Measurements from ENCODE around the gene CHCHD6. TPM values are rescaled to one million over a fixed set of nuclear protein-coding genes. Genes with fewer than 3 reads are reported as not detected.

CHCHD6 gene
- total and polyA plus RNA-seq, 2 of the 4 experiments (the other 2 are of a cell fraction): 18.8 to 28.9 TPM

DNA sequence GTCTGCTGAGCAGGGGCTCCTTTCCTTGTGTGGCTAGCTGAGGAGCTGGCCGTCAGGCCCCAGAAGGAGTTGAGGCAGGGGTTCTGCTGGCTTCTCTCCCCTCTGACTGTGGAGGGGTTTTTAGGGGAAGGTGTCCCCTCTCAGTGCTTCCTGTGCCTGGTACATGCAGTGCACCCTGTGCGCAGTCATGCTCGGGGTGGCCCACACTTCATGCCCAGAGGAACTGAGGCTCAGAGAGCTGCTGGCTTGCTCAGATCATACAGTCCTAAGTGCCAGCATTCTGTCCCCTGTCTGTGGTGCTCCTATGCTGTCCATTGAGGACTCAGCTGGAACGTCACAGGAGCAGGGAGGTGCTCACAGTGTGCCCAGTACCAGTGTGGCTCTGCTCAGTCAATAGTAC is 211.0 kb downstream of the CHCHD6 start:
- no peak overlapping the region for H4K8ac ChIP-seq (ENCODE audit: low read depth in 2 of 2, low read length in 2 of 2)
- no peak overlapping the region for H3K56ac ChIP-seq (ENCODE audit: extremely low read depth, insufficient read depth, low read length)
- no peak overlapping the region for H2AK5ac ChIP-seq (ENCODE audit: low read depth, low read length)
- no peaks in the 10 kb centered on the region for H4K20me1 ChIP-seq (ENCODE audit: insufficient read depth, low read length)
- no peak overlapping the region for H2BK20ac ChIP-seq (ENCODE audit: low read depth, low read length)
- DNase-seq (no peak), ATAC-seq (ENCODE audit: low read depth) (no peak)
- H3K9ac ChIP-seq (ENCODE audit: low read depth, low read length): no peak overlapping the region
- no peak overlapping the region for H2AK9ac ChIP-seq (replicated peaks; ENCODE audit: low read depth, low read length, poor library complexity)
- no peak overlapping the region for H2BK15ac ChIP-seq (ENCODE audit: low read depth, low read length)
- H2BK120ac ChIP-seq (ENCODE audit: low read depth, low read length): no peak overlapping the region
- BruUV-seq (replicated peaks): no TSS peak
- no peak overlapping the region for H3K4ac ChIP-seq (ENCODE audit: low read depth, low read length)
- no peaks in the 10 kb centered on the region for H3K36me3 ChIP-seq (ENCODE audit: control insufficient read depth, insufficient read depth, low read length)
- WGBS, 2 experiments (ENCODE audit: extremely low coverage in 2 of 2, insufficient read length in 1 of 2): 100% methylated on average over 2 of the region's 4 CpGs; no CpG with 5 or more reads in 1 of the 2 experiments
- H3K9me3 ChIP-seq (ENCODE audit: control insufficient read depth, insufficient read depth, low read length): no peaks in the 10 kb centered on the region
- H4K91ac ChIP-seq (ENCODE audit: insufficient read depth, low read depth, low read length): no peak overlapping the region
- dilution Hi-C loops (cut with HindIII; ENCODE audit: low sequenced_read_pairs, unreplicated experiment): no loop called here
- H3K27ac ChIP-seq (ENCODE audit: insufficient read depth, low read length): no peak overlapping the region
- peaks cover 0 to 11% of the 10 kb centered on the region in 2 experiments; a peak in 2 of 4 replicates for H3K79me1 ChIP-seq (ENCODE audit: low read depth in 1 of 2, low read length in 2 of 2)
- no peak overlapping the region for H3K4me2 ChIP-seq (ENCODE audit: low read depth, low read length)
- H4K5ac ChIP-seq (ENCODE audit: low read depth, low read length): no peak overlapping the region
- no peak overlapping the region for H3K4me3 ChIP-seq (ENCODE audit: insufficient read depth, low read depth, low read length)
- H3K4me1 ChIP-seq (ENCODE audit: control insufficient read depth, insufficient read depth, low read length): peaks cover 6% of the 10 kb centered on the region; the same call in 1 of the 2 replicates
- no peak overlapping the region for H2BK5ac ChIP-seq (ENCODE audit: low read depth, low read length, poor library complexity, severe bottlenecking)
- intact Hi-C loops (cut with micrococcal nuclease): no loop called here
- CTCF ChIA-PET: interaction anchor here (0.9 kb wide), 1 partner anchor 30 kb away, joined by 3 read pairs; no protein-coding TSS in a partner anchor
- H2AFZ ChIP-seq (replicated peaks; ENCODE audit: low read length, poor library complexity): no peak overlapping the region
- POLR2A ChIA-PET (ENCODE audit: unreplicated experiment): no interaction called here
- H3K23ac ChIP-seq (ENCODE audit: low read depth, low read length): no peak overlapping the region
- H3K27me3 ChIP-seq (ENCODE audit: control insufficient read depth, insufficient read depth, low read length): no peaks in the 10 kb centered on the region
- no peak for TF ChIP-seq RAD21 (IDR thresholded peaks at IDR 0.05; ENCODE audit: low read length)
- TF ChIP-seq MAZ (IDR thresholded peaks at IDR 0.05; ENCODE audit: borderline replicate concordance, low read depth, low read length): no peak
- TF ChIP-seq MXI1 (IDR thresholded peaks at IDR 0.05; ENCODE audit: borderline replicate concordance, low read depth, low read length): no peak
- TF ChIP-seq FOS (IDR thresholded peaks at IDR 0.05; ENCODE audit: low read depth, low read length): no peak
- TF ChIP-seq, protein P1, sequence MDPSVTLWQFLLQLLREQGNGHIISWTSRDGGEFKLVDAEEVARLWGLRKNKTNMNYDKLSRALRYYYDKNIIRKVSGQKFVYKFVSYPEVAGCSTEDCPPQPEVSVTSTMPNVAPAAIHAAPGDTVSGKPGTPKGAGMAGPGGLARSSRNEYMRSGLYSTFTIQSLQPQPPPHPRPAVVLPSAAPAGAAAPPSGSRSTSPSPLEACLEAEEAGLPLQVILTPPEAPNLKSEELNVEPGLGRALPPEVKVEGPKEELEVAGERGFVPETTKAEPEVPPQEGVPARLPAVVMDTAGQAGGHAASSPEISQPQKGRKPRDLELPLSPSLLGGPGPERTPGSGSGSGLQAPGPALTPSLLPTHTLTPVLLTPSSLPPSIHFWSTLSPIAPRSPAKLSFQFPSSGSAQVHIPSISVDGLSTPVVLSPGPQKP (IDR thresholded peaks at IDR 0.05; ENCODE audit: borderline replicate concordance, low read depth, low read length): no peak
- no peak for TF ChIP-seq CHD1 (IDR thresholded peaks at IDR 0.05; ENCODE audit: low read depth, low read length)
- no peak for TF ChIP-seq MAFK (IDR thresholded peaks at IDR 0.05; ENCODE audit: low read depth, low read length)
- no peak for TF ChIP-seq CEBPB (IDR thresholded peaks at IDR 0.05; ENCODE audit: low read depth, low read length)
- peaks cover 21% of the 10 kb centered on the region for H3K9me1 ChIP-seq (ENCODE audit: insufficient read depth, low read length)
- no peak overlapping the region for H3K18ac ChIP-seq (ENCODE audit: low read depth, low read length)
- in situ Hi-C loops (cut with MboI; ENCODE audit: low sequenced_read_pairs): no loop called here
- H3K14ac ChIP-seq (replicated peaks; ENCODE audit: low read depth, low read length): no peak overlapping the region

Measured in IMR-90 (cell line).